Ovary (tissue), 3 donors: Measurements from ENCODE around the gene POLN.

ENCODE experiments used
- EP300 ChIP-seq: sonication (generic); formaldehyde crosslinking; IDR thresholded peaks from one replicate; pipeline ENCODE4 v1.6.1; 2017; ENCODE audit warnings: antibody characterized with exemption
- POLR2A ChIP-seq: fragments of 450-650 bp; IDR thresholded peaks from one replicate; pipeline ENCODE4 v1.6.1; 2017; ENCODE audit warnings: antibody characterized with exemption, mild to moderate bottlenecking, moderate library complexity
- TF ChIP-seq, protein P1 (sequence below), 3 donors: fragments of 450-650 bp in 2 of 3; fragments of 200-600 bp in 1 of 3; IDR thresholded peaks; one replicate each; pipeline versions ENCODE4 v1.5.1 to v1.8.0; 2016 to 2022; ENCODE audit warnings: antibody characterized with exemption in 3 of 3, mild to moderate bottlenecking in 1 of 3
- donor health status: DM: no; HTN: no; CAD: no.

GRCh38 chr4:2182994-2183393, 58.9 kb downstream of the POLN start:
- TF ChIP-seq, protein P1, sequence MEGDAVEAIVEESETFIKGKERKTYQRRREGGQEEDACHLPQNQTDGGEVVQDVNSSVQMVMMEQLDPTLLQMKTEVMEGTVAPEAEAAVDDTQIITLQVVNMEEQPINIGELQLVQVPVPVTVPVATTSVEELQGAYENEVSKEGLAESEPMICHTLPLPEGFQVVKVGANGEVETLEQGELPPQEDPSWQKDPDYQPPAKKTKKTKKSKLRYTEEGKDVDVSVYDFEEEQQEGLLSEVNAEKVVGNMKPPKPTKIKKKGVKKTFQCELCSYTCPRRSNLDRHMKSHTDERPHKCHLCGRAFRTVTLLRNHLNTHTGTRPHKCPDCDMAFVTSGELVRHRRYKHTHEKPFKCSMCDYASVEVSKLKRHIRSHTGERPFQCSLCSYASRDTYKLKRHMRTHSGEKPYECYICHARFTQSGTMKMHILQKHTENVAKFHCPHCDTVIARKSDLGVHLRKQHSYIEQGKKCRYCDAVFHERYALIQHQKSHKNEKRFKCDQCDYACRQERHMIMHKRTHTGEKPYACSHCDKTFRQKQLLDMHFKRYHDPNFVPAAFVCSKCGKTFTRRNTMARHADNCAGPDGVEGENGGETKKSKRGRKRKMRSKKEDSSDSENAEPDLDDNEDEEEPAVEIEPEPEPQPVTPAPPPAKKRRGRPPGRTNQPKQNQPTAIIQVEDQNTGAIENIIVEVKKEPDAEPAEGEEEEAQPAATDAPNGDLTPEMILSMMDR (IDR thresholded peaks at IDR 0.05), result no peak
- TF ChIP-seq POLR2A (no peak), EP300 (no peak)
